Transverse colon (tissue), 1 donor: ENCODE data around the gene IGF2BP3.

ENCODE experiments used
- EP300 ChIP-seq: sonication (generic); formaldehyde crosslinking; IDR thresholded peaks from one replicate; pipeline ENCODE4 v1.6.1; 2017; ENCODE audit warnings: antibody characterized with exemption, low read depth
- POLR2A ChIP-seq: fragments of 450-650 bp; IDR thresholded peaks from one replicate; pipeline ENCODE4 v1.6.1; 2016; ENCODE audit warnings: antibody characterized with exemption, mild to moderate bottlenecking, moderate library complexity

DNA sequence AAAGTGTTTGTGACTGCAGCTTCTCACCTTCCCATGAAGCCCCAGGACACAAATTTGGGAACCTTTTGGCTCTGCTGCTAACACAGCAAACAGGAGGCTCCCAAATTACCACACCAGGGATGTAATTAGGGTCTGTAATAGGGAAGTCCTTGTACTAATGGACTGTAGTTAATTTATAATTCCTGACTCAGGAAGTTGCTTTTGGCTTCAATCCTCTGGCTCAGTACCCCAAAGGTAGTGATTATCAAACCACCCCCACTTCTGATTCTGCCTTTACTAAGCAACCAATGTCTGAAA lies 174.9 kb downstream of the IGF2BP3 start:
- no peak for TF ChIP-seq POLR2A
- TF ChIP-seq EP300 = no peak
